Upper lobe of left lung (tissue), 4 donors: Measurements from ENCODE around the gene CAMK1G.

Experiments used
- EP300 ChIP-seq, 4 donors: sonication (generic); formaldehyde crosslinking; IDR thresholded peaks; one replicate each; pipeline ENCODE4 v1.5.1; 2017; ENCODE audit warnings: antibody characterized with exemption in 4 of 4, control low read depth in 2 of 4
- POLR2AphosphoS5 ChIP-seq, 2 donors: sonication (generic); formaldehyde crosslinking; IDR thresholded peaks; one replicate each; pipeline ENCODE4 v1.5.1; 2017; ENCODE audit warnings: antibody characterized with exemption in 2 of 2

GRCh38 chr1:209549443-209550205 lies 33.9 kb upstream of the CAMK1G start:
- no peak for TF ChIP-seq POLR2AphosphoS5 (IDR thresholded peaks at IDR 0.05)
- TF ChIP-seq EP300 (IDR thresholded peaks at IDR 0.05), result no peak
